GM23338 (cell line): Measurements from ENCODE around the gene ARF6. TPM values are rescaled to one million over a fixed set of nuclear protein-coding genes. Genes with fewer than 3 reads are reported as not detected.

Experiments
- ATAC-seq: fragments of 200-7000 bp; cut with Tn5 transposase; 3 replicates; pipeline ENCODE4 v1.9.1; 2020
- DNase-seq: peaks from one replicate; pipeline ENCODE4 v3.0.0-alpha.2; 2015; ENCODE audit warnings: low spot score
- H2AFZ ChIP-seq: fragments of 200-600 bp; sonication (generic); 2 replicates; pipeline ENCODE4 v1.8.0; 2016; ENCODE audit warnings: antibody characterized with exemption, mild to moderate bottlenecking, moderate library complexity
- H3F3A ChIP-seq: fragments of 200-600 bp; sonication (generic); replicated peaks from 2 replicates; pipeline ENCODE4 v1.8.0; 2017; ENCODE audit warnings: antibody characterized with exemption, mixed run types, low read depth
- H3K27ac ChIP-seq: fragments of 200-600 bp; sonication (generic); 2 replicates; pipeline ENCODE4 v1.6.1; 2016; ENCODE audit warnings: low read depth
- H3K27me3 ChIP-seq: fragments of 200-600 bp; sonication (generic); 2 replicates; pipeline ENCODE4 v1.8.0; 2016; ENCODE audit warnings: mild to moderate bottlenecking, mixed run types, moderate library complexity; ENCODE audit not compliant: insufficient read depth
- H3K36me3 ChIP-seq: fragments of 200-600 bp; sonication (generic); 2 replicates; pipeline ENCODE4 v1.8.0; 2016; ENCODE audit warnings: mild to moderate bottlenecking; ENCODE audit not compliant: insufficient read depth
- H3K4me1 ChIP-seq: fragments of 200-600 bp; sonication (generic); 2 replicates; pipeline ENCODE4 v1.8.0; 2016; ENCODE audit warnings: mild to moderate bottlenecking, moderate library complexity; ENCODE audit not compliant: insufficient read depth
- H3K4me2 ChIP-seq: fragments of 200-600 bp; sonication (generic); 2 replicates; pipeline ENCODE4 v1.7.1; 2017; ENCODE audit warnings: mixed run types
- H3K4me3 ChIP-seq: fragments of 200-600 bp; sonication (generic); 2 replicates; pipeline ENCODE4 v1.6.1; 2016; ENCODE audit warnings: mixed run types
- H3K79me2 ChIP-seq: fragments of 200-600 bp; sonication (generic); replicated peaks from 2 replicates; pipeline ENCODE4 v1.8.0; 2017; ENCODE audit warnings: mild to moderate bottlenecking; ENCODE audit not compliant: insufficient read depth
- H3K9me2 ChIP-seq: fragments of 200-600 bp; sonication (generic); 2 replicates; pipeline ENCODE4 v1.8.0; 2017; ENCODE audit not compliant: insufficient read depth
- H4K20me1 ChIP-seq: fragments of 200-600 bp; sonication (generic); replicated peaks from 2 replicates; pipeline ENCODE4 v1.8.0; 2017; ENCODE audit warnings: mild to moderate bottlenecking; ENCODE audit not compliant: insufficient read depth
- H3K27ac Mint-ChIP-seq: 2 replicates; pipeline ENCODE4 v1.8.0; 2020; ENCODE audit warnings: inconsistent platforms, mild to moderate bottlenecking, moderate library complexity, mixed read lengths
- H3K27me3 Mint-ChIP-seq: 3 replicates; pipeline ENCODE4 v1.8.0; 2022; ENCODE audit warnings: low read depth, mild to moderate bottlenecking, moderate library complexity, mixed read lengths, inconsistent platforms; ENCODE audit not compliant: insufficient read depth, poor library complexity
- H3K36me3 Mint-ChIP-seq: 3 replicates; pipeline ENCODE4 v1.8.0; 2021; ENCODE audit warnings: low read depth, mild to moderate bottlenecking, inconsistent platforms, moderate library complexity, mixed read lengths
- H3K4me1 Mint-ChIP-seq: 3 replicates; pipeline ENCODE4 v1.8.0; 2020; ENCODE audit warnings: mild to moderate bottlenecking, inconsistent platforms, mixed read lengths
- H3K4me3 Mint-ChIP-seq: 3 replicates; pipeline ENCODE4 v1.8.0; 2021; ENCODE audit warnings: moderate library complexity, mild to moderate bottlenecking, inconsistent platforms, mixed read lengths
- H3K9me3 Mint-ChIP-seq: 3 replicates; pipeline ENCODE4 v1.8.0; 2020; ENCODE audit warnings: moderate library complexity, mild to moderate bottlenecking, inconsistent platforms, mixed read lengths
- CREB1 ChIP-seq: fragments of 250-450 bp; sonication (Bioruptor Pico); IDR thresholded peaks from 2 replicates; pipeline ENCODE4 v1.5.0; 2020; ENCODE audit warnings: low read depth, mild to moderate bottlenecking, moderate library complexity
- CTCF ChIP-seq, 2 experiments: fragments of 200-600 bp in 1 of 2; sonication (generic) in 1 of 2; conservative IDR thresholded peaks; 2 replicates each; pipeline versions ENCODE4 v1.5.1 to v1.6.1; 2016 to 2017; ENCODE audit warnings: antibody characterized with exemption in 2 of 2, low read depth in 2 of 2, mild to moderate bottlenecking in 2 of 2, moderate library complexity in 1 of 2
- EZH2 ChIP-seq: fragments of 200-600 bp; sonication (generic); IDR thresholded peaks from one replicate; pipeline ENCODE4 v1.8.0; 2017; ENCODE audit warnings: antibody characterized with exemption, mild to moderate bottlenecking, low read depth; ENCODE audit not compliant: unreplicated experiment
- EZH2phosphoT487 ChIP-seq: fragments of 200-600 bp; sonication (generic); IDR thresholded peaks from one replicate; pipeline ENCODE4 v1.8.1; 2018; ENCODE audit warnings: antibody characterized with exemption; ENCODE audit not compliant: unreplicated experiment
- NANOG ChIP-seq: IDR thresholded peaks from 2 replicates; pipeline ENCODE4 v1.6.1; 2016; ENCODE audit warnings: antibody characterized with exemption, borderline replicate concordance
- POLR2AphosphoS5 ChIP-seq: IDR thresholded peaks from 2 replicates; pipeline ENCODE4 v1.6.1; 2016; ENCODE audit warnings: antibody characterized with exemption, low read depth
- REST ChIP-seq: IDR thresholded peaks from one replicate; pipeline ENCODE4 v1.6.1; 2018; ENCODE audit warnings: antibody characterized with exemption; ENCODE audit not compliant: unreplicated experiment
- STAT1 ChIP-seq: IDR thresholded peaks from one replicate; pipeline ENCODE4 v1.6.1; 2016; ENCODE audit warnings: antibody characterized with exemption; ENCODE audit not compliant: unreplicated experiment
- ZNF114 ChIP-seq: fragments of 250-450 bp; sonication (Bioruptor Pico); IDR thresholded peaks from 2 replicates; pipeline ENCODE4 v1.5.0; 2020; ENCODE audit warnings: mild to moderate bottlenecking, moderate library complexity
- ZNF331 ChIP-seq: fragments of 250-450 bp; sonication (Bioruptor Pico); IDR thresholded peaks from 2 replicates; pipeline ENCODE4 v1.5.0; 2020; ENCODE audit warnings: low read depth, mild to moderate bottlenecking, moderate library complexity
- ZNF462 ChIP-seq: fragments of 250-450 bp; sonication (Bioruptor Pico); IDR thresholded peaks from 2 replicates; pipeline ENCODE4 v1.5.0; 2020; ENCODE audit warnings: mild to moderate bottlenecking, moderate library complexity
- polyA plus RNA-seq: library from polyadenylated mRNA; unstranded; fragments of >200 nt; fragmentation: Nextera tagmentation; extraction: Ambion mirVana; gene quantifications from 2 replicates; pipeline ENCODE4 v1.2.1, GENCODE V29; 2016
- total RNA-seq: library from RNA; depleted of rRNA; stranded (reverse); fragments of >200 nt; shearing (Covaris generic); gene quantifications from 2 replicates; pipeline ENCODE4 v1.2.3, GENCODE V29; 2014

ARF6 gene
- total and polyA plus RNA-seq, 2 experiments from 2014 or later, result 47.8 to 73.1 TPM

GRCh38 chr14:49909016-49909415, 16.1 kb downstream of the ARF6 start:
- no peak overlapping the region for H3K27ac ChIP-seq
- H2AFZ ChIP-seq, result no peak overlapping the region
- no peaks in the 10 kb centered on the region for H4K20me1 ChIP-seq
- DNase-seq, result no peak
- no peak overlapping the region for H3K4me3 ChIP-seq
- no peak overlapping the region for H3K4me2 ChIP-seq
- no peaks in the 10 kb centered on the region for H3K36me3 ChIP-seq
- H3F3A ChIP-seq, result no peaks in the 10 kb centered on the region
- no peaks in the 10 kb centered on the region for H3K27me3 Mint-ChIP-seq
- no peaks in the 10 kb centered on the region for H3K27me3 ChIP-seq
- no peak overlapping the region for H3K27ac Mint-ChIP-seq
- no peaks in the 10 kb centered on the region for H3K36me3 Mint-ChIP-seq
- H3K4me1 ChIP-seq, result no peaks in the 10 kb centered on the region
- no peak overlapping the region for H3K4me3 Mint-ChIP-seq
- no peaks in the 10 kb centered on the region for H3K79me2 ChIP-seq
- peaks cover 10% of the 10 kb centered on the region for H3K4me1 Mint-ChIP-seq
- TF ChIP-seq ZNF331 (CRISPR knock-in tag) (no peak), CTCF (conservative IDR thresholded peaks at IDR 0.05; ENCODE audit: low read depth in 2 of 2) (no peak)
- H3K9me3 Mint-ChIP-seq, result no peaks in the 10 kb centered on the region
- no peaks in the 10 kb centered on the region for H3K9me2 ChIP-seq
- no peak for ATAC-seq

- Histone ChIP-seq H3K36me3 (no peaks in the 10 kb centered on the region), H3K9me2 (no peaks in the 10 kb centered on the region; the same call in 1 of the 2 replicates), H2AFZ (no peak overlapping the region), H3K4me3 (no peak overlapping the region), H4K20me1 (no peaks in the 10 kb centered on the region), H3K4me1 (no peaks in the 10 kb centered on the region), H3K27me3 (no peaks in the 10 kb centered on the region), H3K4me2 (no peak overlapping the region), H3F3A (no peaks in the 10 kb centered on the region), H3K27ac (no peak overlapping the region), H3K79me2 (no peaks in the 10 kb centered on the region)
- no peak for TF ChIP-seq ZNF462 (CRISPR knock-in tag)
- TF ChIP-seq REST, result no peak
- TF ChIP-seq CREB1, result no peak
- TF ChIP-seq STAT1, result no peak
- no peak for TF ChIP-seq ZNF331 (CRISPR knock-in tag)
- no peak for TF ChIP-seq NANOG
- no peak for TF ChIP-seq EZH2
- TF ChIP-seq ZNF114 (CRISPR knock-in tag), result no peak
- no peak for TF ChIP-seq POLR2AphosphoS5
- TF ChIP-seq EZH2phosphoT487, result no peak
- Mint-ChIP-seq H3K9me3 (no peaks in the 10 kb centered on the region), H3K4me1 (peaks cover 2% of the 10 kb centered on the region; the same call in 1 of the 3 replicates), H3K27me3 (peaks cover 3% of the 10 kb centered on the region), H3K36me3 (no peaks in the 10 kb centered on the region), H3K4me3 (no peak overlapping the region), H3K27ac (no peak overlapping the region)
- DNase-seq, result no peak
- no peak for ATAC-seq
Observed at GRCh38 chr14:49915085-49915484, 22.2 kb downstream of the ARF6 start.
